IMR-90 (cell line): ENCODE results near the gene HNRNPCL2.
"Not testable (repeated sequence)": the region's sequence is repeated elsewhere in the genome, so short reads cannot be mapped to it uniquely, and the experiment has no call there.

Experiments
- BHLHE40 ChIP-seq: fragments of 150-350 bp; IDR thresholded peaks from 2 replicates; pipeline ENCODE4 v1.6.1; 2016; ENCODE audit warnings: mild to moderate bottlenecking, low read depth, low read length
- CEBPB ChIP-seq: IDR thresholded peaks from 2 replicates; pipeline ENCODE4 v1.6.1; 2012; ENCODE audit warnings: low read depth, low read length, improper control_type of control experiment
- CHD1 ChIP-seq: IDR thresholded peaks from 2 replicates; pipeline ENCODE4 v1.6.1; 2012; ENCODE audit warnings: low read depth, low read length, improper control_type of control experiment
- FOS ChIP-seq: fragments of 150-350 bp; IDR thresholded peaks from 2 replicates; pipeline ENCODE4 v1.6.1; 2016; ENCODE audit warnings: low read depth, low read length
- MAZ ChIP-seq: IDR thresholded peaks from 2 replicates; pipeline ENCODE4 v1.6.1; 2012; ENCODE audit warnings: low read depth, mild to moderate bottlenecking, low read length, improper control_type of control experiment, moderate library complexity, borderline replicate concordance
- MXI1 ChIP-seq: IDR thresholded peaks from 2 replicates; pipeline ENCODE4 v1.6.1; 2012; ENCODE audit warnings: low read depth, mild to moderate bottlenecking, low read length, moderate library complexity, borderline replicate concordance
- NFE2L2 ChIP-seq: fragments of 150-350 bp; IDR thresholded peaks from 2 replicates; pipeline ENCODE4 v1.6.1; 2016; ENCODE audit warnings: low read depth, mild to moderate bottlenecking, low read length
- POLR2A ChIP-seq: IDR thresholded peaks from 2 replicates; pipeline ENCODE4 v1.6.1; 2012; ENCODE audit warnings: mild to moderate bottlenecking, low read depth, low read length
- RAD21 ChIP-seq: IDR thresholded peaks from 2 replicates; pipeline ENCODE4 v1.6.1; 2012; ENCODE audit warnings: low read length, improper control_type of control experiment
- RCOR1 ChIP-seq: IDR thresholded peaks from 2 replicates; pipeline ENCODE4 v1.6.1; 2012; ENCODE audit warnings: mild to moderate bottlenecking, low read length, improper control_type of control experiment; ENCODE audit not compliant: insufficient replicate concordance
- SMC3 ChIP-seq: fragments of 150-350 bp; IDR thresholded peaks from 2 replicates; pipeline ENCODE4 v1.6.1; 2016; ENCODE audit warnings: low read depth, mild to moderate bottlenecking, antibody characterized with exemption, low read length, moderate library complexity
- TF ChIP-seq, protein P1 (sequence below): conservative IDR thresholded peaks from 2 replicates; pipeline ENCODE4 v1.5.1; 2012; ENCODE audit warnings: mild to moderate bottlenecking, low read depth, low read length, improper control_type of control experiment
- TF ChIP-seq, protein P2 (sequence below): fragments of 150-350 bp; IDR thresholded peaks from 2 replicates; pipeline ENCODE4 v1.6.1; 2016; ENCODE audit warnings: low read depth, mild to moderate bottlenecking, low read length, moderate library complexity, borderline replicate concordance

DNA sequence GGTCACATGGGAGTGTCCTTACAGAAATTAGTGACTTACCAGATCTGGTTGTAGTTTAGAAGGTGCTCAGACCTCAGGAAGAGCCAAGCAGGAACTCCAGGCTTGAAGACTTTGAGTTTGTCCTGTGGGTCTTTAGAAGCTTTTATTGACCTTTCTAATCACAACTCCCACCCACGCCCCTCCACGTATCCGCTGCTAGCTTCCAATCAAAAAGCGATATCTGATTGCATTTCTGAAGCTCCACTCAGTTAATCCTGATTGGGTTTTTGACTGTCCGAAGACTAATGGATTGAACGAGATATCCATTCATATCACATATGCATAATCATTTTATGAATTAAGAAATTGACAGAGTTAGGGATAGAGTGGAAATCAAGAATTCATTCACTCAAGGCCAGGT, at the start of gene HNRNPCL2:
- TF ChIP-seq, protein P1, sequence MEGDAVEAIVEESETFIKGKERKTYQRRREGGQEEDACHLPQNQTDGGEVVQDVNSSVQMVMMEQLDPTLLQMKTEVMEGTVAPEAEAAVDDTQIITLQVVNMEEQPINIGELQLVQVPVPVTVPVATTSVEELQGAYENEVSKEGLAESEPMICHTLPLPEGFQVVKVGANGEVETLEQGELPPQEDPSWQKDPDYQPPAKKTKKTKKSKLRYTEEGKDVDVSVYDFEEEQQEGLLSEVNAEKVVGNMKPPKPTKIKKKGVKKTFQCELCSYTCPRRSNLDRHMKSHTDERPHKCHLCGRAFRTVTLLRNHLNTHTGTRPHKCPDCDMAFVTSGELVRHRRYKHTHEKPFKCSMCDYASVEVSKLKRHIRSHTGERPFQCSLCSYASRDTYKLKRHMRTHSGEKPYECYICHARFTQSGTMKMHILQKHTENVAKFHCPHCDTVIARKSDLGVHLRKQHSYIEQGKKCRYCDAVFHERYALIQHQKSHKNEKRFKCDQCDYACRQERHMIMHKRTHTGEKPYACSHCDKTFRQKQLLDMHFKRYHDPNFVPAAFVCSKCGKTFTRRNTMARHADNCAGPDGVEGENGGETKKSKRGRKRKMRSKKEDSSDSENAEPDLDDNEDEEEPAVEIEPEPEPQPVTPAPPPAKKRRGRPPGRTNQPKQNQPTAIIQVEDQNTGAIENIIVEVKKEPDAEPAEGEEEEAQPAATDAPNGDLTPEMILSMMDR, result not testable (repeated sequence)
- TF ChIP-seq SMC3, RAD21, POLR2A, MAZ, CHD1, RCOR1, NFE2L2, BHLHE40, MXI1, CEBPB, FOS: not testable (repeated sequence)
- TF ChIP-seq, protein P2, sequence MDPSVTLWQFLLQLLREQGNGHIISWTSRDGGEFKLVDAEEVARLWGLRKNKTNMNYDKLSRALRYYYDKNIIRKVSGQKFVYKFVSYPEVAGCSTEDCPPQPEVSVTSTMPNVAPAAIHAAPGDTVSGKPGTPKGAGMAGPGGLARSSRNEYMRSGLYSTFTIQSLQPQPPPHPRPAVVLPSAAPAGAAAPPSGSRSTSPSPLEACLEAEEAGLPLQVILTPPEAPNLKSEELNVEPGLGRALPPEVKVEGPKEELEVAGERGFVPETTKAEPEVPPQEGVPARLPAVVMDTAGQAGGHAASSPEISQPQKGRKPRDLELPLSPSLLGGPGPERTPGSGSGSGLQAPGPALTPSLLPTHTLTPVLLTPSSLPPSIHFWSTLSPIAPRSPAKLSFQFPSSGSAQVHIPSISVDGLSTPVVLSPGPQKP, result not testable (repeated sequence)
